ENCODE measurements around the gene MACROD2. TPM values are rescaled to one million over a fixed set of nuclear protein-coding genes. Genes with fewer than 3 reads are reported as not detected.

The MACROD2 gene
- total and polyA plus RNA-seq, 2 donors (not counting 1 experiment from before 2014, with no cell fraction given), result 5.3 to 6.7 TPM

GRCh38 chr20:14568225-14568624 is 572.9 kb downstream of the MACROD2 start:
- Mint-ChIP-seq H3K4me3 (no peak overlapping the region), H3K9me3 (ENCODE audit: insufficient read depth) (peaks cover 7% of the 10 kb centered on the region), H3K27ac (no peak overlapping the region), H3K27me3 (no peaks in the 10 kb centered on the region), H3K4me1 (no peaks in the 10 kb centered on the region)
- H3K4me3 ChIP-seq (ENCODE audit: control extremely low read depth in 1 of 5, extremely low read depth in 1 of 5, insufficient read depth in 1 of 5, low read depth in 2 of 5, low read length in 4 of 5), result no peak overlapping the region
- POLR2A ChIA-PET, result no interaction called here
- H3K9me3 ChIP-seq (ENCODE audit: control extremely low read depth in 1 of 3, control insufficient read depth in 2 of 3, insufficient read depth in 1 of 3, low read length in 2 of 3), result peaks cover 0 to 2% (median 0%) of the 10 kb centered on the region in 3 donors
- WGBS (ENCODE audit: insufficient coverage), result 40% methylated on average over 1 of the region's 3 CpGs
- H3K4me2 ChIP-seq (replicated peaks; ENCODE audit: low read depth, low read length, poor library complexity, severe bottlenecking), result no peak overlapping the region
- H3K4me1 ChIP-seq (ENCODE audit: control insufficient read depth in 2 of 2, insufficient read depth in 2 of 2, low read length in 2 of 2), result no peaks in the 10 kb centered on the region
- DNase-seq (no peak), ATAC-seq (ENCODE audit: low read depth) (no peak)
- no peaks in the 10 kb centered on the region for H3K79me2 ChIP-seq (ENCODE audit: control insufficient read depth, insufficient read depth, low read length)
- no peaks in the 10 kb centered on the region for H3K36me3 ChIP-seq (replicated peaks in 1 of 2; ENCODE audit: control extremely low read depth in 1 of 2, control insufficient read depth in 1 of 2, extremely low read depth in 1 of 2, insufficient read depth in 2 of 2, low read length in 1 of 2)
- no peaks in the 10 kb centered on the region for H3K27me3 ChIP-seq (replicated peaks in 1 of 4; ENCODE audit: control extremely low read depth in 1 of 4, control insufficient read depth in 3 of 4, insufficient read depth in 4 of 4, low read length in 3 of 4)
- intact Hi-C loops (cut with micrococcal nuclease), result no loop called here
- TF ChIP-seq EZH2 (IDR thresholded peaks at IDR 0.05; ENCODE audit: borderline replicate concordance, insufficient read depth, low read depth, low read length, poor library complexity, severe bottlenecking) (no peak), CTCF (IDR thresholded peaks at IDR 0.05) (no peak)
- no peak overlapping the region for H2AFZ ChIP-seq (ENCODE audit: insufficient read depth, low read depth, low read length, poor library complexity, severe bottlenecking)
- H3K27ac ChIP-seq (ENCODE audit: low read length in 2 of 2), result no peak overlapping the region
- H4K20me1 ChIP-seq (ENCODE audit: control insufficient read depth, insufficient read depth, low read length, poor library complexity, severe bottlenecking), result no peaks in the 10 kb centered on the region
- CTCF ChIA-PET, result no interaction called here
- H3K9ac ChIP-seq (ENCODE audit: low read length), result no peak overlapping the region

DNA sequence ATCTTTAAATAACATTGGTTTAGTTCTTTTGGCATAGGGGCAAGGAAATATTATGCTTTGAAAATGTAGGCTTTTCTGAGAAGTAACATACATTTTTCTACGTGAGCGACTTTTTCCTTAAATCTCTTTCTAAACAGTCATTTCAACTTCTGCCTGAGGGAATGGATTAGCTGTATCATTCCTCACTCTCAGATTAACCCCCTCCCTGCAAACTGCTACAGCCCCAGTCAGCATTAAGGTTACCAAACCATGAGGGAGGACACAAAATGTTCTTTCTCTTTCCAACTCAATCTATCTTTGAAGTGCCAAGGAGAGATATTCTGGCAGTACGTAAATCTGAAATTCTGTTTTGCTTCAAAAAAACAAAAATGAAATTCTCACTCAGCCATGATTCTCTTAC is 573.4 kb downstream of the MACROD2 start:
- H3K9me3 ChIP-seq (ENCODE audit: control extremely low read depth in 1 of 3, control insufficient read depth in 2 of 3, insufficient read depth in 1 of 3, low read length in 2 of 3), result peaks cover 0 to 2% (median 0%) of the 10 kb centered on the region in 3 donors
- intact Hi-C loops (cut with micrococcal nuclease), result no loop called here
- H3K4me3 Mint-ChIP-seq, result no peak overlapping the region
- H3K27me3 ChIP-seq (replicated peaks in 1 of 4; ENCODE audit: control extremely low read depth in 1 of 4, control insufficient read depth in 3 of 4, insufficient read depth in 4 of 4, low read length in 3 of 4), result no peaks in the 10 kb centered on the region
- H3K4me3 ChIP-seq (ENCODE audit: control extremely low read depth in 1 of 5, extremely low read depth in 1 of 5, insufficient read depth in 1 of 5, low read depth in 2 of 5, low read length in 4 of 5), result no peak overlapping the region
- no peaks in the 10 kb centered on the region for H3K4me1 Mint-ChIP-seq
- H3K79me2 ChIP-seq (ENCODE audit: control insufficient read depth, insufficient read depth, low read length), result no peaks in the 10 kb centered on the region
- no peak overlapping the region for H3K4me2 ChIP-seq (replicated peaks; ENCODE audit: low read depth, low read length, poor library complexity, severe bottlenecking)
- DNase-seq, result no peak
- no peak overlapping the region for H3K9ac ChIP-seq (ENCODE audit: low read length)
- WGBS (ENCODE audit: insufficient coverage), result 100% methylated on average over 1 of the region's 3 CpGs
- no peaks in the 10 kb centered on the region for H3K36me3 ChIP-seq (replicated peaks in 1 of 2; ENCODE audit: control extremely low read depth in 1 of 2, control insufficient read depth in 1 of 2, extremely low read depth in 1 of 2, insufficient read depth in 2 of 2, low read length in 1 of 2)
- H3K27ac ChIP-seq (ENCODE audit: low read length in 2 of 2), result no peak overlapping the region
- no peak overlapping the region for H2AFZ ChIP-seq (ENCODE audit: insufficient read depth, low read depth, low read length, poor library complexity, severe bottlenecking)
- H3K27ac Mint-ChIP-seq, result no peak overlapping the region
- CTCF ChIA-PET, result no interaction called here
- no peaks in the 10 kb centered on the region for H3K4me1 ChIP-seq (ENCODE audit: control insufficient read depth in 2 of 2, insufficient read depth in 2 of 2, low read length in 2 of 2)
- peaks cover 7% of the 10 kb centered on the region for H3K9me3 Mint-ChIP-seq (ENCODE audit: insufficient read depth)
- POLR2A ChIA-PET, result no interaction called here
- no peaks in the 10 kb centered on the region for H3K27me3 Mint-ChIP-seq
- no peaks in the 10 kb centered on the region for H4K20me1 ChIP-seq (ENCODE audit: control insufficient read depth, insufficient read depth, low read length, poor library complexity, severe bottlenecking)
- TF ChIP-seq EZH2 (IDR thresholded peaks at IDR 0.05; ENCODE audit: borderline replicate concordance, insufficient read depth, low read depth, low read length, poor library complexity, severe bottlenecking), result no peak
- no peak for TF ChIP-seq CTCF (IDR thresholded peaks at IDR 0.05)
- no peak for ATAC-seq (ENCODE audit: low read depth)
